ENCODE measurements around the gene ARHGAP10. TPM values are rescaled to one million over a fixed set of nuclear protein-coding genes. Genes with fewer than 3 reads are reported as not detected.
A peak's percentile ranks its signal among the peaks of the same experiment; 100 is the strongest.

The ARHGAP10 gene
- total and polyA plus RNA-seq, 4 experiments from 2014 or later = 6.4 to 8.3 (median 7.8) TPM

DNA sequence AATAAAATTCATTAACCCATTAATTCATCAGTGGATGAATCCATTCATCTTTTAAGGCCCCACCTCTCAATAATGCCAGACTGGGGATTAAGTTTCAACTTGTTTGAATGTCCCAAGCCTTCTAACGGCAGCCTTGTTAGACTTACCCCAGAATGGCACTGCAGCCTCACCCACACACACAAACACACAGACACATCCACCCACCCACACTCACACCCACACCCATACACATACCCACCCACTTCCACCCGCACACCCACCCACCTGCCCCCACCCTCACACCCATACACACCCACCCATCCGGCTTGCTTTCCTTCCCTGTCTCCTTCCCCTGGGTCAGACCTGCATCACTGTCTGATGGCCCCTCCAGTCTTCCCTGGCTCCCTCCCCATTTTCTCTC lies 102.6 kb downstream of the ARHGAP10 start:
- Histone ChIP-seq H3K4me3 (ENCODE audit: low read length in 2 of 2) (no peak overlapping the region), H3K27ac (ENCODE audit: low read depth, low read length) (no peak overlapping the region), H3K9me3 (ENCODE audit: control insufficient read depth in 1 of 2, low read length in 2 of 2) (no peaks in the 10 kb centered on the region), H3K36me3 (ENCODE audit: insufficient read depth, low read length) (no peaks in the 10 kb centered on the region), H3K27me3 (ENCODE audit: insufficient read depth, low read length) (no peaks in the 10 kb centered on the region), H3K4me1 (ENCODE audit: insufficient read depth, low read length) (no peaks in the 10 kb centered on the region)
- Mint-ChIP-seq H3K27ac (no peak overlapping the region), H3K4me1 (peaks cover 0 to 7% (median 5%) of the 10 kb centered on the region in 4 donors), H3K27me3 (no peaks in the 10 kb centered on the region), H3K4me3 (no peak overlapping the region), H3K9me3 (peaks cover 0 to 2% (median 0%) of the 10 kb centered on the region in 8 donors), H3K36me3 (peaks cover 4 to 18% of the 10 kb centered on the region in 2 donors)
- POLR2A ChIA-PET (ENCODE audit: partially characterized antibody) = no interaction called here
- CTCF ChIA-PET (ENCODE audit: partially characterized antibody) = interaction anchor here (0.9 kb wide), 1 partner anchor 8 kb away, joined by 5 read pairs; no protein-coding TSS in a partner anchor
- DNase-seq = no peak
- intact Hi-C loops (cut with micrococcal nuclease) = no loop called here

DNA sequence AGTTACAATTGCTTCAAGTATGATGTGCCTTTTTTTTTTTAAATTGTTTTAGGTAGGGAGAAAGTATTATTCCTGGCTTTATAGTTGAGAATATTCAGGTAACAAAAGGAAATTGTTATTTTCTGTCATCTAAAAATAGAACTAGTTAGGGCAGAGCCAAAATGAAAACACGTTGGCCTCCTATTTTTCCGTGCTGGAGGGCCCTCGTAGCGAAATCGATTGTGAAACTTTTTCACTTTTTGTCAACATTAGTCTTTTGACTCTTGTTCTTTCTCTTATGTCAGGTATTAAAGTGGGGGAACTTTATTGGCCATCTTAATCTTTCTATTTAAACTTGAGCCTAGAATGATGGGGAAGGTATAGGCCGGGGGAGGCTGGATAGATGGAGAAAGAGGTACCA lies 104.9 kb downstream of the ARHGAP10 start:
- peak overlapping the region in 1 of 8 donors; percentile 8 for H3K4me3 Mint-ChIP-seq
- Histone ChIP-seq H3K36me3 (ENCODE audit: insufficient read depth, low read length) (no peaks in the 10 kb centered on the region), H3K4me3 (ENCODE audit: low read length in 2 of 2) (no peak overlapping the region), H3K27me3 (ENCODE audit: insufficient read depth, low read length) (no peaks in the 10 kb centered on the region), H3K9me3 (ENCODE audit: control insufficient read depth in 1 of 2, low read length in 2 of 2) (no peaks in the 10 kb centered on the region), H3K4me1 (ENCODE audit: insufficient read depth, low read length) (no peaks in the 10 kb centered on the region), H3K27ac (ENCODE audit: low read depth, low read length) (no peak overlapping the region)
- H3K9me3 Mint-ChIP-seq = peaks cover 0 to 2% (median 0%) of the 10 kb centered on the region in 8 donors
- peaks cover 3 to 16% of the 10 kb centered on the region in 2 donors for H3K36me3 Mint-ChIP-seq
- H3K27ac Mint-ChIP-seq = peak overlapping the region in 4 of 7 donors; percentile 3 to 73 (median 42)
- no peaks in the 10 kb centered on the region for H3K27me3 Mint-ChIP-seq
- DNase-seq = no peak
- CTCF ChIA-PET (ENCODE audit: partially characterized antibody) = interaction anchor here (1.7 to 2.9 kb wide), 2 partner anchors 10 to 30 kb away, joined by 7 to 15 read pairs; no protein-coding TSS in a partner anchor
- intact Hi-C loops (cut with micrococcal nuclease) = no loop called here
- peaks cover 0 to 9% (median 5%) of the 10 kb centered on the region in 4 donors for H3K4me1 Mint-ChIP-seq
- POLR2A ChIA-PET (ENCODE audit: partially characterized antibody) = no interaction called here

- Histone ChIP-seq H3K4me3 (ENCODE audit: low read length in 2 of 2) (no peak overlapping the region), H3K27me3 (ENCODE audit: insufficient read depth, low read length) (no peaks in the 10 kb centered on the region), H3K4me1 (ENCODE audit: insufficient read depth, low read length) (no peaks in the 10 kb centered on the region), H3K27ac (ENCODE audit: low read depth, low read length) (no peak overlapping the region), H3K36me3 (ENCODE audit: insufficient read depth, low read length) (no peaks in the 10 kb centered on the region), H3K9me3 (ENCODE audit: control insufficient read depth in 1 of 2, low read length in 2 of 2) (no peaks in the 10 kb centered on the region)
- intact Hi-C loops (cut with micrococcal nuclease) = no loop called here
- peaks cover 0 to 16% of the 10 kb centered on the region in 2 donors for H3K36me3 Mint-ChIP-seq
- no peak overlapping the region for H3K4me3 Mint-ChIP-seq
- H3K9me3 Mint-ChIP-seq = peaks cover 0 to 2% (median 0%) of the 10 kb centered on the region in 8 donors
- H3K27me3 Mint-ChIP-seq = no peaks in the 10 kb centered on the region
- no peak overlapping the region for H3K27ac Mint-ChIP-seq
- ChIA-PET POLR2A (ENCODE audit: partially characterized antibody) (no interaction called here), CTCF (ENCODE audit: partially characterized antibody) (interaction anchor here (2.1 to 8.5 kb wide), 3 partner anchors 9 to 129 kb away, joined by 7 to 43 read pairs (median 15); no protein-coding TSS in a partner anchor)
- H3K4me1 Mint-ChIP-seq = peaks cover 0 to 9% (median 5%) of the 10 kb centered on the region in 4 donors
- no peak for DNase-seq
Measured at GRCh38 chr4:147837435-147837834, 105.5 kb downstream of the ARHGAP10 start.

GRCh38 chr4:147837854-147838253 lies 106.0 kb downstream of the ARHGAP10 start:
- no peak overlapping the region for H3K27ac Mint-ChIP-seq

DNA sequence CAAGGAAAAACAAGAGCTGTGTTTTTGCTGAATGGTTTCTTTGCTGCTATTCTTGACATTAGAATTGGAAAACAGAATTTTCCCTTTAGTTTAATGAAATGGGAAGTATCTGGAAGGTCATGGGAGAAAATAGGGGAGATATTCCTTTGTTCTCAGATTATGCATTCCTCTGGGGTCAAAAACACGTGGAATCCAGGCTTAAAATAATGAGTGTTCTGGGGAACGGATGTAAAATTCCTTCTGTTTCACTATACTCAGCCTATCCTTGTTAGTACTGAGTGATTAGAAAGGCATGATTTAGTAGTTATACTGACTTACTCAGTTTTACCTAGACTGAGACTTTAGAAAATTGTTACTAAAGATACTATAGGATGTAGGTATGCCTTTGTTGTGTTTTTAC lies 107.3 kb downstream of the ARHGAP10 start:
- H3K36me3 Mint-ChIP-seq = peaks cover 0 to 11% of the 10 kb centered on the region in 2 donors
- H3K36me3 ChIP-seq (ENCODE audit: insufficient read depth, low read length) = no peaks in the 10 kb centered on the region
- no peaks in the 10 kb centered on the region for H3K9me3 ChIP-seq (ENCODE audit: control insufficient read depth in 1 of 2, low read length in 2 of 2)
- H3K27ac Mint-ChIP-seq = no peak overlapping the region
- CTCF ChIA-PET (ENCODE audit: partially characterized antibody) = interaction anchor here (1.0 to 8.5 kb wide), 3 partner anchors 27 to 131 kb away, joined by 3 to 43 read pairs (median 7); no protein-coding TSS in a partner anchor
- intact Hi-C loops (cut with micrococcal nuclease) = no loop called here
- no peak overlapping the region for H3K4me3 ChIP-seq (ENCODE audit: low read length in 2 of 2)
- no peaks in the 10 kb centered on the region for H3K9me3 Mint-ChIP-seq
- H3K27me3 ChIP-seq (ENCODE audit: insufficient read depth, low read length) = no peaks in the 10 kb centered on the region
- POLR2A ChIA-PET (ENCODE audit: partially characterized antibody) = no interaction called here
- H3K4me1 Mint-ChIP-seq = peaks cover 0 to 12% (median 7%) of the 10 kb centered on the region in 4 donors
- no peaks in the 10 kb centered on the region for H3K4me1 ChIP-seq (ENCODE audit: insufficient read depth, low read length)
- H3K27ac ChIP-seq (ENCODE audit: low read depth, low read length) = no peak overlapping the region
- H3K27me3 Mint-ChIP-seq = no peaks in the 10 kb centered on the region
- no peak for DNase-seq
- no peak overlapping the region for H3K4me3 Mint-ChIP-seq

More at GRCh38 chr4:147837854-147838253, 106.0 kb downstream of the ARHGAP10 start:
- H3K27me3 ChIP-seq (ENCODE audit: insufficient read depth, low read length) = no peaks in the 10 kb centered on the region
- no peaks in the 10 kb centered on the region for H3K4me1 ChIP-seq (ENCODE audit: insufficient read depth, low read length)
- H3K27me3 Mint-ChIP-seq = no peaks in the 10 kb centered on the region
- H3K36me3 Mint-ChIP-seq = peaks cover 0 to 17% of the 10 kb centered on the region in 2 donors
- H3K4me3 ChIP-seq (ENCODE audit: low read length in 2 of 2) = no peak overlapping the region
- H3K36me3 ChIP-seq (ENCODE audit: insufficient read depth, low read length) = no peaks in the 10 kb centered on the region
- no peak for DNase-seq
- intact Hi-C loops (cut with micrococcal nuclease) = no loop called here
- H3K9me3 ChIP-seq (ENCODE audit: control insufficient read depth in 1 of 2, low read length in 2 of 2) = no peaks in the 10 kb centered on the region
- CTCF ChIA-PET (ENCODE audit: partially characterized antibody) = interaction anchor here (2.1 to 8.5 kb wide), 3 partner anchors 9 to 130 kb away, joined by 7 to 43 read pairs (median 15); no protein-coding TSS in a partner anchor
- H3K27ac ChIP-seq (ENCODE audit: low read depth, low read length) = no peak overlapping the region
- POLR2A ChIA-PET (ENCODE audit: partially characterized antibody) = no interaction called here
- H3K4me3 Mint-ChIP-seq = no peak overlapping the region
- H3K9me3 Mint-ChIP-seq = peaks cover 0 to under 1% (median 0%) of the 10 kb centered on the region in 8 donors
- H3K4me1 Mint-ChIP-seq = peaks cover 0 to 10% (median 6%) of the 10 kb centered on the region in 4 donors

GRCh38 chr4:147839663-147840062 lies 107.8 kb downstream of the ARHGAP10 start:
- intact Hi-C loops (cut with micrococcal nuclease) = no loop called here
- Histone ChIP-seq H3K9me3 (ENCODE audit: control insufficient read depth in 1 of 2, low read length in 2 of 2) (no peaks in the 10 kb centered on the region), H3K4me3 (ENCODE audit: low read length in 2 of 2) (no peak overlapping the region), H3K36me3 (ENCODE audit: insufficient read depth, low read length) (no peaks in the 10 kb centered on the region), H3K4me1 (ENCODE audit: insufficient read depth, low read length) (no peaks in the 10 kb centered on the region), H3K27me3 (ENCODE audit: insufficient read depth, low read length) (no peaks in the 10 kb centered on the region), H3K27ac (ENCODE audit: low read depth, low read length) (no peak overlapping the region)
- Mint-ChIP-seq H3K27me3 (no peaks in the 10 kb centered on the region), H3K27ac (peak overlapping the region in 1 of 7 donors; percentile 14), H3K4me3 (no peak overlapping the region), H3K9me3 (no peaks in the 10 kb centered on the region), H3K36me3 (peaks cover 0 to 11% of the 10 kb centered on the region in 2 donors), H3K4me1 (peaks cover 0 to 12% (median 7%) of the 10 kb centered on the region in 4 donors)
- ChIA-PET CTCF (ENCODE audit: partially characterized antibody) (interaction anchor here (1.0 to 8.5 kb wide), 4 partner anchors 13 to 132 kb away, joined by 3 to 43 read pairs (median 6); no protein-coding TSS in a partner anchor), POLR2A (ENCODE audit: partially characterized antibody) (no interaction called here)
- DNase-seq = no peak

DNA sequence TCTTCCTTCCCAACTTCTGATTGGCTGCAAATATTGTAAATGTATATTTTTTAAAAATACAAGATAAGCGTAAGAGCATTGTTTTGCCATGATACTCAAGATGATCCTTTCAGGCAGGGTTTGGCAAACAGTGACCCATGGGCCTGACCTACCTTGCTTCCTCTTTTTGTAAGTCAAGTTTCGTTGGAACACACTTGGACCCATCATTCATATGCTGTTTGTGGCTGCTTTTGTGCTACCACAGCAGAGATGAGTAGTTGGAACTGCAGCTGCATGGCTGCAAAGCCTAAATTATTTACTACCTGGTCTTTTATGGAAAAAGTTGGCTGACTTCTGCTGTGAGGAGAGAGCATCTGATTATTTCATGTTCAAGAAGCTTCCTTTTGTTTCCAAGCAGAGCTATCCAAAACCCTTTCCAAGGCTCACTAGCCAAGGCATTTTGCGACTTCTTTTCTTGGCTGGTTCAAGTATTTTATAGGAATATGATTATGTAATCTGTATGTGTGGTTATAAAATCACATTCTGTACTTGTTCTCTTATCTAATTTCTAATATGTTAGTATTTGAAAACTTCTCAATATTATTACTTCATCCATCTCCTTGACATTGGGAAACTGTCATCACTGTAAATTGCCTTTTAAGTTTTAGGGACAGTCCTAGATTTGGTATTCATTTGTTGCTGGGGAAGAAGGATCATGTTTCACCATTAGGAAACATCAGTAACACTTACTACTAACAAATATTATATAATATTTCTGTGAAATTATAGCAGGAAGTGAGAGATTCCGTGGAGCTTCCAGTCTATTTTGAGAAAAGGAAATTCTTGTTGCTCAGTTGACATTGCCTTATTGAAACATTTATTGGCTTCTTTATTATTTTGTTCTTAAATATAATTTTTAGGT lies 109.2 kb downstream of the ARHGAP10 start:
- Histone ChIP-seq H3K36me3 (ENCODE audit: insufficient read depth, low read length) (no peaks in the 10 kb centered on the region), H3K27me3 (ENCODE audit: insufficient read depth, low read length) (no peaks in the 10 kb centered on the region), H3K4me1 (ENCODE audit: insufficient read depth, low read length) (peaks cover 5% of the 10 kb centered on the region), H3K4me3 (ENCODE audit: low read length in 2 of 2) (no peak overlapping the region), H3K9me3 (ENCODE audit: control insufficient read depth in 1 of 2, low read length in 2 of 2) (no peaks in the 10 kb centered on the region), H3K27ac (ENCODE audit: low read depth, low read length) (no peak overlapping the region)
- CTCF ChIA-PET (ENCODE audit: partially characterized antibody) = interaction anchor here (0.8 to 8.5 kb wide), 4 partner anchors 9 to 132 kb away, joined by 3 to 43 read pairs (median 4); no protein-coding TSS in a partner anchor
- no peak overlapping the region for H3K4me3 Mint-ChIP-seq
- H3K27me3 Mint-ChIP-seq = no peaks in the 10 kb centered on the region
- H3K4me1 Mint-ChIP-seq = peaks cover 0 to 12% (median 6%) of the 10 kb centered on the region in 4 donors
- H3K36me3 Mint-ChIP-seq = peaks cover 0 to 11% of the 10 kb centered on the region in 2 donors
- DNase-seq = no peak
- H3K9me3 Mint-ChIP-seq = no peaks in the 10 kb centered on the region
- POLR2A ChIA-PET (ENCODE audit: partially characterized antibody) = no interaction called here
- H3K27ac Mint-ChIP-seq = no peak overlapping the region
- intact Hi-C loops (cut with micrococcal nuclease) = no loop called here
